ENCODE measurements around the gene C10orf90.

The C10orf90 gene

GRCh38 chr10:126430512-126430911 lies 240.0 kb downstream of the C10orf90 start:
- Histone ChIP-seq H3K27me3 (replicated peaks; ENCODE audit: control insufficient read depth, insufficient read depth, low read length) (no peaks in the 10 kb centered on the region), H3K4me3 (replicated peaks; ENCODE audit: low read depth, low read length) (no peak overlapping the region), H3K36me3 (ENCODE audit: control insufficient read depth, insufficient read depth, low read length) (no peaks in the 10 kb centered on the region)
- TF ChIP-seq CTCF (IDR thresholded peaks at IDR 0.05; ENCODE audit: insufficient read depth, low read length, poor library complexity, severe bottlenecking): no peak
- no peak for DNase-seq (ENCODE audit: extremely low read depth, insufficient read length)

GRCh38 chr10:126429275-126429674 lies 241.2 kb downstream of the C10orf90 start:
- no peak for TF ChIP-seq CTCF (IDR thresholded peaks at IDR 0.05; ENCODE audit: insufficient read depth, low read length, poor library complexity, severe bottlenecking)
- no peaks in the 10 kb centered on the region for H3K27me3 ChIP-seq (replicated peaks; ENCODE audit: control insufficient read depth, insufficient read depth, low read length)
- DNase-seq (ENCODE audit: extremely low read depth, insufficient read length): no peak
- H3K36me3 ChIP-seq (ENCODE audit: control insufficient read depth, insufficient read depth, low read length): no peaks in the 10 kb centered on the region
- H3K4me3 ChIP-seq (replicated peaks; ENCODE audit: low read depth, low read length): no peak overlapping the region

- H3K4me3 ChIP-seq (replicated peaks; ENCODE audit: low read depth, low read length): no peak overlapping the region
- H3K36me3 ChIP-seq (ENCODE audit: control insufficient read depth, insufficient read depth, low read length): no peaks in the 10 kb centered on the region
- no peak for DNase-seq (ENCODE audit: extremely low read depth, insufficient read length)
- no peak for TF ChIP-seq CTCF (IDR thresholded peaks at IDR 0.05; ENCODE audit: insufficient read depth, low read length, poor library complexity, severe bottlenecking)
- no peaks in the 10 kb centered on the region for H3K27me3 ChIP-seq (replicated peaks; ENCODE audit: control insufficient read depth, insufficient read depth, low read length)
Measured at GRCh38 chr10:126425489-126426065, 244.9 kb downstream of the C10orf90 start.

- Histone ChIP-seq H3K36me3 (ENCODE audit: control insufficient read depth, insufficient read depth, low read length) (no peaks in the 10 kb centered on the region), H3K4me3 (replicated peaks; ENCODE audit: low read depth, low read length) (no peak overlapping the region), H3K27me3 (replicated peaks; ENCODE audit: control insufficient read depth, insufficient read depth, low read length) (no peaks in the 10 kb centered on the region)
- no peak for DNase-seq (ENCODE audit: extremely low read depth, insufficient read length)
- no peak for TF ChIP-seq CTCF (IDR thresholded peaks at IDR 0.05; ENCODE audit: insufficient read depth, low read length, poor library complexity, severe bottlenecking)
Measured at GRCh38 chr10:126425032-126425431, 245.5 kb downstream of the C10orf90 start.

GRCh38 chr10:126423732-126424491 lies 246.6 kb downstream of the C10orf90 start:
- Histone ChIP-seq H3K4me3 (replicated peaks; ENCODE audit: low read depth, low read length) (no peak overlapping the region), H3K27me3 (replicated peaks; ENCODE audit: control insufficient read depth, insufficient read depth, low read length) (no peaks in the 10 kb centered on the region), H3K36me3 (ENCODE audit: control insufficient read depth, insufficient read depth, low read length) (no peaks in the 10 kb centered on the region)
- no peak for TF ChIP-seq CTCF (IDR thresholded peaks at IDR 0.05; ENCODE audit: insufficient read depth, low read length, poor library complexity, severe bottlenecking)
- no peak for DNase-seq (ENCODE audit: extremely low read depth, insufficient read length)

All from GM06990 (cell line).